ENCODE results near the gene ACE. TPM values are rescaled to one million over a fixed set of nuclear protein-coding genes. Genes with fewer than 3 reads are reported as not detected.

The ACE gene
- total RNA-seq, 1 donor from 2014 or later: 4.8 TPM

GRCh38 chr17:63500543-63501390, 23.9 kb downstream of the ACE start:
- intact Hi-C loops (cut with DNase I): no loop called here
- no peak for ATAC-seq
- DNase-seq (ENCODE audit: missing footprints): no peak

GRCh38 chr17:63503341-63503705, 26.5 kb downstream of the ACE start:
- intact Hi-C loops (cut with DNase I): no loop called here
- no peak for DNase-seq (ENCODE audit: missing footprints)
- ATAC-seq: no peak

- ATAC-seq (no peak), DNase-seq (ENCODE audit: missing footprints) (no peak)
- intact Hi-C loops (cut with DNase I): no loop called here
These were observed 27.4 kb downstream of the ACE start for GRCh38 chr17:63504261-63504660.

- intact Hi-C loops (cut with DNase I): no loop called here
- no peak for DNase-seq (ENCODE audit: missing footprints)
- ATAC-seq: no peak
These were observed 28.5 kb downstream of the ACE start for GRCh38 chr17:63505341-63505740.

GRCh38 chr17:63506627-63507026, 29.8 kb downstream of the ACE start:
- intact Hi-C loops (cut with DNase I): no loop called here
- no peak for DNase-seq (ENCODE audit: missing footprints)

GRCh38 chr17:63511331-63511730, 34.5 kb downstream of the ACE start:
- DNase-seq (ENCODE audit: missing footprints): no peak
- intact Hi-C loops (cut with DNase I): no loop called here
- no peak for ATAC-seq

More at GRCh38 chr17:63506627-63507026, 29.8 kb downstream of the ACE start:
- no peak for ATAC-seq

- ATAC-seq (no peak), DNase-seq (ENCODE audit: missing footprints) (no peak)
- intact Hi-C loops (cut with DNase I): no loop called here
These were observed 35.5 kb downstream of the ACE start for GRCh38 chr17:63512388-63512787.

- no peak for ATAC-seq
- DNase-seq (ENCODE audit: missing footprints): no peak
- intact Hi-C loops (cut with DNase I): no loop called here
These were observed 36.2 kb downstream of the ACE start for GRCh38 chr17:63512896-63513644.

GRCh38 chr17:63514477-63514876, 37.6 kb downstream of the ACE start:
- ATAC-seq (no peak), DNase-seq (ENCODE audit: missing footprints) (no peak)
- intact Hi-C loops (cut with DNase I): no loop called here

- intact Hi-C loops (cut with DNase I): no loop called here
These were observed 38.1 kb downstream of the ACE start for GRCh38 chr17:63514974-63515373.

GRCh38 chr17:63515426-63515825, 38.6 kb downstream of the ACE start:
- intact Hi-C loops (cut with DNase I): no loop called here

More at GRCh38 chr17:63514974-63515373, 38.1 kb downstream of the ACE start:
- DNase-seq (ENCODE audit: missing footprints): no peak
- ATAC-seq: no peak

GRCh38 chr17:63516910-63517824, 40.3 kb downstream of the ACE start:
- intact Hi-C loops (cut with DNase I): no loop called here
- no peak for DNase-seq (ENCODE audit: missing footprints)
- ATAC-seq: no peak

More at GRCh38 chr17:63515426-63515825, 38.6 kb downstream of the ACE start:
- no peak for DNase-seq (ENCODE audit: missing footprints)
- ATAC-seq: no peak

GRCh38 chr17:63517825-63518534, 41.1 kb downstream of the ACE start:
- ATAC-seq (no peak), DNase-seq (ENCODE audit: missing footprints) (no peak)
- intact Hi-C loops (cut with DNase I): no loop called here

- DNase-seq (ENCODE audit: missing footprints): no peak
- intact Hi-C loops (cut with DNase I): no loop called here
- no peak for ATAC-seq
These were observed 42.4 kb downstream of the ACE start for GRCh38 chr17:63519116-63519881.

- intact Hi-C loops (cut with DNase I): no loop called here
- DNase-seq (ENCODE audit: missing footprints): no peak
- no peak for ATAC-seq
These were observed 43.4 kb downstream of the ACE start for GRCh38 chr17:63519972-63520882.

- DNase-seq (ENCODE audit: missing footprints) (no peak), ATAC-seq (no peak)
- intact Hi-C loops (cut with DNase I): no loop called here
These were observed 46.5 kb downstream of the ACE start, which contains the start of gene KCNH6 for GRCh38 chr17:63523253-63523855. KCNH6 (plus strand) TSS chr17:63523358; CDS start chr17:63523414, 56 bp downstream.

Data from Right ventricle myocardium inferior (tissue), 1 donor.